Measurements from ENCODE around the gene GAK.
"Not testable (repeated sequence)": the region's sequence is repeated elsewhere in the genome, so short reads cannot be mapped to it uniquely, and the experiment has no call there.

- not testable (repeated sequence) for TF ChIP-seq CTCF (IDR thresholded peaks at IDR 0.05); POLR2AphosphoS5 (IDR thresholded peaks at IDR 0.05); POLR2A (IDR thresholded peaks at IDR 0.05); EP300 (IDR thresholded peaks at IDR 0.05; ENCODE audit: low read depth)
Observed at GRCh38 chr4:939508-939907, 7.4 kb upstream of the GAK start.

Data from transverse colon (tissue), 4 donors.